Kidney epithelial cell (primary cell): ENCODE results near the gene EPM2AIP1. TPM values are rescaled to one million over a fixed set of nuclear protein-coding genes. Genes with fewer than 3 reads are reported as not detected.

Experiments
- DNase-seq: peaks from one replicate; pipeline ENCODE4 v3.0.0-alpha.2; 2010; ENCODE audit warnings: low read depth
- H3K27me3 ChIP-seq: 2 replicates; pipeline ENCODE4 v1.6.0; 2011; ENCODE audit warnings: low read length; ENCODE audit not compliant: control insufficient read depth, insufficient read depth
- H3K36me3 ChIP-seq: 2 replicates; pipeline ENCODE4 v1.5.1; 2011; ENCODE audit warnings: low read length; ENCODE audit not compliant: control insufficient read depth, insufficient read depth
- H3K4me3 ChIP-seq: 2 replicates; pipeline ENCODE4 v1.5.1; 2011; ENCODE audit warnings: low read depth, mild to moderate bottlenecking, control low read depth, low read length
- total RNA-seq: library from RNA; depleted of rRNA; stranded (reverse); fragments of >200 nt; gene quantifications from 2 replicates; pipeline ENCODE4 v1.2.3, GENCODE V29; 2015
- TF ChIP-seq, protein P1 (sequence below): IDR thresholded peaks from 2 replicates; pipeline ENCODE4 v1.5.1; 2011; ENCODE audit warnings: mild to moderate bottlenecking, moderate library complexity, low read length, control low read depth, inconsistent platforms; ENCODE audit not compliant: insufficient read depth, poor library complexity, severe bottlenecking

EPM2AIP1 gene
- total RNA-seq, 1 donor from 2014 or later = 5.7 TPM

DNA sequence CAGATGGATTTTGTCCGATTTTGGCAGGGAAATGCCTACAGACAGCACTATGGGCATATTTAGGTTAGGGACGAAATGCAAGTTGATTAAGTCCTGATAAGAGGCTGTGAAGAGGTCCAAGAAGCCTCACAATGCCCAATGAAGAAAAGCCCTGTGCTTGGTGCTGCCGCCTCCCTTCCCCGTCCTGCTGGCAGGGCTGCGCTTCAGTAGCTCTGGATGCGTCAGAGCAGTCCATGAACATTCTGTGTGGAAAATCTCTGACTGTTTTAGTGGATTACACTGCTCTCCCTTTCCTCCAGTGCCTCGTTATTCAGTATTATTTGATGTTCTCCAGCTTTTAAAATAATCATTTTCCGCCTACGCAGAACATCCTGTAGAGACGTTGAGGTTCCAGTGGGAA is 40.0 kb upstream of the EPM2AIP1 start:
- Histone ChIP-seq H3K4me3 (no peak overlapping the region), H3K36me3 (peaks cover 2% of the 10 kb centered on the region), H3K27me3 (no peaks in the 10 kb centered on the region)
- TF ChIP-seq, protein P1, sequence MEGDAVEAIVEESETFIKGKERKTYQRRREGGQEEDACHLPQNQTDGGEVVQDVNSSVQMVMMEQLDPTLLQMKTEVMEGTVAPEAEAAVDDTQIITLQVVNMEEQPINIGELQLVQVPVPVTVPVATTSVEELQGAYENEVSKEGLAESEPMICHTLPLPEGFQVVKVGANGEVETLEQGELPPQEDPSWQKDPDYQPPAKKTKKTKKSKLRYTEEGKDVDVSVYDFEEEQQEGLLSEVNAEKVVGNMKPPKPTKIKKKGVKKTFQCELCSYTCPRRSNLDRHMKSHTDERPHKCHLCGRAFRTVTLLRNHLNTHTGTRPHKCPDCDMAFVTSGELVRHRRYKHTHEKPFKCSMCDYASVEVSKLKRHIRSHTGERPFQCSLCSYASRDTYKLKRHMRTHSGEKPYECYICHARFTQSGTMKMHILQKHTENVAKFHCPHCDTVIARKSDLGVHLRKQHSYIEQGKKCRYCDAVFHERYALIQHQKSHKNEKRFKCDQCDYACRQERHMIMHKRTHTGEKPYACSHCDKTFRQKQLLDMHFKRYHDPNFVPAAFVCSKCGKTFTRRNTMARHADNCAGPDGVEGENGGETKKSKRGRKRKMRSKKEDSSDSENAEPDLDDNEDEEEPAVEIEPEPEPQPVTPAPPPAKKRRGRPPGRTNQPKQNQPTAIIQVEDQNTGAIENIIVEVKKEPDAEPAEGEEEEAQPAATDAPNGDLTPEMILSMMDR = no peak
- no peak for DNase-seq

DNA sequence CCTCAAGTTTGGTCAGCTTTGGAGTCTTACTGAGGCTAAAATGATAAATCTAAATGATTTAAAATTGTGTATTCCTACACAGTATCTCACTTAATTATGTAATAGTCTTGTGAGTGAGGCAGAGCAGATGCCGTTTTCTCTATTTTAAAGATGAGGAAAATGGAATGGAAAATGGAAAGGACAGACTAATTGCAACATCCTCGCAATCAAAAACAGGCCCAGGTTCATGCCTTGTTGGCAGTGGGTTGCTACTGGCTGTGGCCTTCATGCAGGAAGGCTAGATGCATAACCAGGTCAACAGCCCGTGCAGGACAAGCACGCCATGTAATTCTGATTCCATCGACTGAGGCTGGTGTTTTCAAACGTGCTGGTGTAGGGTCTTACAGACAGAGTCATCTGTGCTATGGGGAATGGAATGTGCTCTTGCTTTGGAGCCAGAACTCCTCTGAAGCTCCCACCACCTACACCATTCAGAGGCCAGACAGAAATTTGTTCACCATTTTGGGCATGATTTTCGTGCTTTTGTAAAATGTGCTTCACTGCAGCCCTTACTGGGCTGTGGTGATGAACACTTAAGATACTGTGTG is 38.3 kb upstream of the EPM2AIP1 start:
- TF ChIP-seq, protein P1 = no peak
- Histone ChIP-seq H3K36me3 (peaks cover 2% of the 10 kb centered on the region), H3K27me3 (no peaks in the 10 kb centered on the region), H3K4me3 (no peak overlapping the region)
- no peak for DNase-seq

DNA sequence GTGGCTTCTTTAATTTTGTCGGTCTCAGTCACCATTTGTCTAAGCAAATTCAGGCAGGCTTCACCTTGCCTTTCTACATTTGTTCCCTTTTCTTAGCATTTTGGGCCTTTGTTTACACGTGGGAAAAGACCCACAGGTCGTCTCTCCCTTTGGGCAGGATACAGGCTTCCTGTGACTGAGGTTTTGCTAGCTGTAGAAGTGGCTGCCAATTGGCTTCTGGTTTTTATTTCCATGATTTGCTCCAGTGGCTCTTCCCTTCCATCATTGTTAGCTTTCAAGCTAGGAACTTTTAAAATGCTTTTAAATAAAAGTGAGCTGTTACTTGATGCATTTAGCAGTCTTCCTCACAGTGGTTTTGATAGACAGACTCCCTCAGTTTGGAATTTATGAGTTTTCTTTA is 37.7 kb upstream of the EPM2AIP1 start:
- TF ChIP-seq, protein P1 = no peak
- H3K36me3 ChIP-seq = peaks cover 2% of the 10 kb centered on the region

DNA sequence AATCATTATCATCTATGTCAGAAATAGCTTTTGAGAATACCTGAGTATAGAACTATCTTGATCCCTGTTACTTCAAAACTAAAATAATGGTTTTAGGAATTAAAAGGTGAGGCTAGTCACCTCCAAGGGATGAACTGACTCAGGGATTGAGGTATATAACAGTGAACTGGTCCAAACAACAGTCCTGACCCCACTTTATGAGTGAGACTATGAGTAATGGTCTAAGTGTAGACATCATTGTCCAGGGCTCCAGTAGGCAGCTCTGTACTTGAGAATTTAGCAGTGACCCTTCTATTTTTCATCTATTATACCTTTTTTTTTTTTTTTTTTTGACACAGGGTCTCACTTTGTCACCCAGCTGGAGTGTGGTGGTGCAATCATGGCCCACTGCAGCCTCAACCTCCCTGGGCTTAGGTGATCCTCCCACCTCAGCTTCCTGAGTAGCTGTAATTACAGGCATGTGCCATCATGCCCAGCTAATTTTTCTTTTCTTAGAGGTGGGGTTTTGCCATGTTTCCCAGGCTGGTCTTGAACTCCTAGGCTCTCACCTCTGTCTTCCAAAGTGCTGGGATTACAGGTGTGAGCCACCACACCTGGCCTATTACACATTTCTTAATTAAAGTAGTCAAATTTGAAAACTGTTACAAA is 36.7 kb upstream of the EPM2AIP1 start:
- H3K36me3 ChIP-seq = peaks cover 2% of the 10 kb centered on the region
- DNase-seq = no peak
- TF ChIP-seq, protein P1 = no peak
- no peaks in the 10 kb centered on the region for H3K27me3 ChIP-seq
- H3K4me3 ChIP-seq = no peak overlapping the region

More for the DNA sequence above, 37.7 kb upstream of the EPM2AIP1 start:
- Histone ChIP-seq H3K27me3 (no peaks in the 10 kb centered on the region), H3K4me3 (no peak overlapping the region)
- no peak for DNase-seq

- H3K4me3 ChIP-seq = no peak overlapping the region
- no peak for DNase-seq
- no peaks in the 10 kb centered on the region for H3K27me3 ChIP-seq
- TF ChIP-seq, protein P1 = no peak
- H3K36me3 ChIP-seq = peaks cover 2% of the 10 kb centered on the region
Measured at GRCh38 chr3:37029111-37029510, 36.2 kb upstream of the EPM2AIP1 start.

- H3K4me3 ChIP-seq = no peak overlapping the region
- H3K36me3 ChIP-seq = peaks cover 2% of the 10 kb centered on the region
- TF ChIP-seq, protein P1 = no peak
- no peaks in the 10 kb centered on the region for H3K27me3 ChIP-seq
- DNase-seq = no peak
Measured at GRCh38 chr3:37028329-37028728, 35.4 kb upstream of the EPM2AIP1 start.
